ENCODE data around the gene MFNG. TPM values are rescaled to one million over a fixed set of nuclear protein-coding genes. Genes with fewer than 3 reads are reported as not detected.

MFNG gene
- total RNA-seq, 2 donors from 2014 or later = 3.0 to 7.3 TPM

DNA sequence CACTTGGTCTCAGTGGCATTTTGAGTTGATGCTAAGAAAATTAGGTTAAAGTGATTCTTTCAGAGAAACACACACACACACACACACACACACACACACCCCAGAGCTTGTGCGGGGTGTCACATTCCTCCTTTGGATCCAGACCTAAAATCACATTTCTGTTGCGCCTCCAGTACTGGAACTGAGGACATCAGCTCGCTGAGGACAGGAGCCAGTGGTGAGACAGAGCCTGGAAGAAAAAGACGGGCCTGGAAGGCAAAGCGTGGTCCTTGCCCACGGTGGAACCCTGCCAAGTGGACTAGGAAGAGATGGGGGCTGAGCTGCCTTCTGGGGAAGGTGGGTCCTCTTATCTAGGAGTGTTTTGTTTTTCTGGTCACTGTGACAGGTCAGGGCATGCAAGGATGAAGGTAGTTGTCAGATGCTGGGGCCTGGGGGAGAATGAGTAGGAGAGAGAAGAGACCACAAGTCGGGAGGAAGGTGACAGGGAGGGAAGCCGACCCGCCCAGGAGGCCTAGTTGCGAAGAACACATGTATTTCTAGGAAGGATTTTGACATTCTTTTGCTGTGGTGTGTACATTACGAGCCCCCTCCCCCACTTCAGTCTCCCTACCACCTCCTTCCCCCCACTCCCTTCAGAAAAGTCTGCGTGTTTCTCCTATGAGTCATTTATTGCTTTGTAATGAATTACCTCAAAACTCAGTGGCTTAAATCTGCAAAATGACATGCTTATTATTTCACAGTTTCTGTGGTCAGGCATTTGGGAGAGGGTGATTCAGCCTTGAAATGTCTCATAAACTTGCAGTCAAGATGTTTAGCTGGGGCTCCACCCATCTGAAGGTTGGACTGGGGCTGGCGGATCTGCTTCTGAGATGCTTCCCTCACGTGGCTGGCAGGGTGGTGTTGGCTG, 54.1 kb downstream of the MFNG start:
- H3K9me3 ChIP-seq = no peaks in the 10 kb centered on the region
- ATAC-seq (no peak), DNase-seq (no peak)
- no peaks in the 10 kb centered on the region for H3K36me3 ChIP-seq (replicated peaks in 1 of 2; ENCODE audit: insufficient read depth in 1 of 2, low read depth in 2 of 2)
- TF ChIP-seq CTCF (IDR thresholded peaks at IDR 0.05) (no peak), POLR2A (IDR thresholded peaks at IDR 0.05) (no peak)
- 71 to 72% methylated on average over 14 of the region's 14 CpGs for WGBS, 2 donors
- intact Hi-C loops (cut with DNase I) = no loop called here
- peaks cover 10% of the 10 kb centered on the region for H3K4me1 ChIP-seq
- H3K4me3 ChIP-seq = no peak overlapping the region
- H3K27me3 ChIP-seq = peaks cover 0 to 19% of the 10 kb centered on the region in 2 donors
- no peak overlapping the region for H3K27ac ChIP-seq

DNA sequence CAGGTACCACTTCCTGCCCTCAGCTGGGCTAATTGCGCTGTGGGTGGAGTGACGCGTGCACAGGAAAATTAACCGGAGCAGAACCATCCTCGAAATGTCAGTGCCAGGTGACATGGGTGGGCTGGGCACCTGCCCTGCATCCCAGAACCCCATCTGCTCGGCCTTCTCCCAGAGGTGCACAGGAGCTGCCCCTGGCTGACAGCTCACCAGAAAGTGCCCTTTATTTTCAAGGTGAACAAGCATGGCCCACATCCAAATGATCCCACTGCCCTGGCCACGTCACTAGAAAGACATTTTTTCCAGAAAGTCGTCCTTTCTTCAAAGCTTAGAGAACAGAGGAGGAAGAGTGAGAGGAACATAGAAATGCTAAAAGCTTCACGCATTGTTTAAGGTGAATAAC, 54.8 kb downstream of the MFNG start:
- no peak for ATAC-seq
- Histone ChIP-seq H3K27ac (no peak overlapping the region), H3K4me1 (peaks cover 16% of the 10 kb centered on the region), H3K9me3 (no peaks in the 10 kb centered on the region), H3K36me3 (replicated peaks in 1 of 2; ENCODE audit: insufficient read depth in 1 of 2, low read depth in 2 of 2) (no peaks in the 10 kb centered on the region), H3K27me3 (peaks cover 0 to 26% of the 10 kb centered on the region in 2 donors), H3K4me3 (no peak overlapping the region)
- DNase-seq = no peak
- TF ChIP-seq CTCF (IDR thresholded peaks at IDR 0.05) (no peak), POLR2A (IDR thresholded peaks at IDR 0.05) (no peak)
- intact Hi-C loops (cut with DNase I) = no loop called here
- 58 to 59% methylated on average over 9 of the region's 9 CpGs for WGBS, 2 donors

DNA sequence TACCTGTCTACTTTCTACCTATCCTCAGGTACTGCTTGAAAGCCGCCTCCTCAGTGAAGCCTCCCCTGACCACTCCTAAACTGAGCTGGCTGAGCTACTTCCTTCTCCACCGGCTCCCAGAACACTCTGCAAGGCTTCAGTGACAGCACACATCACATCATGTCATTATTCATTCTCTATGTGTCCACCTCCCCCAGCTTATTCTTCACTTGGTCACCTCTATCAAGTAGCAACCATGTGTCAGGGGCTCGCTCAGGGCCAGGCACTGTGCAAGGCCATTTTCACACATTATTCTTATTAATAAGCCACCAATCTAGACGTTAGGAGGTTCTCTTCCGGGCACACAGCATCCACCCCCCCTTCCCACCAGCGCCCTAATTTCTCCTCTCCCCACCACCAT, 55.2 kb downstream of the MFNG start:
- Histone ChIP-seq H3K4me3 (no peak overlapping the region), H3K9me3 (no peaks in the 10 kb centered on the region), H3K27ac (no peak overlapping the region), H3K36me3 (replicated peaks in 1 of 2; ENCODE audit: insufficient read depth in 1 of 2, low read depth in 2 of 2) (no peaks in the 10 kb centered on the region), H3K27me3 (peaks cover 0 to 27% of the 10 kb centered on the region in 2 donors), H3K4me1 (peaks cover 21% of the 10 kb centered on the region)
- TF ChIP-seq POLR2A (IDR thresholded peaks at IDR 0.05) (no peak), CTCF (IDR thresholded peaks at IDR 0.05) (no peak)
- ATAC-seq = no peak
- DNase-seq = no peak
- intact Hi-C loops (cut with DNase I) = no loop called here
- WGBS, 2 donors = 47 to 55% methylated on average over 6 of the region's 6 CpGs

DNA sequence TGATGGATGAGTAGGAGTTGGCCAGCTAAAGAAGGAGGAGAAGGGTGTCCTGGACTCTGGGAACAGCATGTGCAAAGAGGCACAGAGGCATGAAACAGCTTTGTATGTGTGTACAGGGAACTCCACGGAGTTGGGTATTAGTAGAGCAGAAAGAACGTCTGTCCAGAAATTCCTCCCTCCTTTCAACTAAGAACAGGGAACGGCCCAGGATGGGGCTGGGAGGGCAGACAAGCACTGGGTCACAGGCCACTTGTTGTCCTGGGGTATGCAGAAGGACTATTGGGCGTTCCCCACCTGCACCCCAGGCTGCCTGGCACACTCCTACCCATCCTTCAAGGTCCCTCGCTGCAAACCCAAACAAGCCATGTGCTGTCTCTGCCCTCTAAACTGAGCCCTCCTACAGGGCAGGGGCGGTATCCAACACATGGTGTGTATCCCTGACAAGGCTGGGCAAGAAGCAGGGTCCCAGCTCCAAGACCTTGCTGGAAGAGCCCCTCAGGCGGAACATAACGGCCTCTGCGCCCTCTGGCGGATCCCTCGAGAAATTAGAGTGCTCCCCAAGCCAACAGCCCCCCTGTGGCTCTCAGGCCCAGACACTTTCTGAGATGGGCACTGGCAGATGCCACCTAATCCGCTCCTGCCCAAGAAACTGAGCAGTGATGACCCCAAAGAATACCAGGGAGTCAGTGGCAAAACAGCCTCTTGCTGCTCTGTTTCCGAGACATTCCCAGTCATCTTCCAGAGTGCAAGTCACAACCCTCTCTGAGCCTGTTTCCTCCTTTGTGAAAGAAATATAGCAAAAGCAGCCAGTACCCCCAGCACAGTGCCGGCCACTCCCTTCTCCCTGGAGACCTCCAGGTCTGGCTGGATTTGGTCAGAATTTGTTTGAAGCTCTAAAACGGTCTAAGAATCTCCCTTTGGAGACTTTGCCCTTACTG, 57.3 kb downstream of the MFNG start:
- H3K9me3 ChIP-seq = no peaks in the 10 kb centered on the region
- peaks cover 22% of the 10 kb centered on the region for H3K4me1 ChIP-seq
- DNase-seq = peak in 3 of 4 donors; percentile 37 to 51 (median 43)
- H3K36me3 ChIP-seq (replicated peaks in 1 of 2; ENCODE audit: insufficient read depth in 1 of 2, low read depth in 2 of 2) = no peaks in the 10 kb centered on the region
- no peak for ATAC-seq
- WGBS, 2 donors = 18 to 38% methylated on average over 10 to 15 of the region's 15 CpGs
- peaks cover 0 to 27% of the 10 kb centered on the region in 2 donors for H3K27me3 ChIP-seq
- H3K27ac ChIP-seq = no peak overlapping the region
- intact Hi-C loops (cut with DNase I) = no loop called here
- no peak for TF ChIP-seq POLR2A (IDR thresholded peaks at IDR 0.05)
- peak; percentile 35 to 66 (median 53) for TF ChIP-seq CTCF (IDR thresholded peaks at IDR 0.05)
- H3K4me3 ChIP-seq = no peak overlapping the region
